ENCODE data around the gene RENBP.
A peak's percentile ranks its signal among the peaks of the same experiment; 100 is the strongest.

RENBP gene

GRCh38 chrX:153970357-153971123 lies 26.1 kb upstream of the RENBP start:
- DNase-seq (ENCODE audit: low spot score), result peak; percentile 65

GRCh38 chrX:153969904-153970356 lies 25.5 kb upstream of the RENBP start:
- DNase-seq (ENCODE audit: low spot score), result peak; percentile 50

DNA sequence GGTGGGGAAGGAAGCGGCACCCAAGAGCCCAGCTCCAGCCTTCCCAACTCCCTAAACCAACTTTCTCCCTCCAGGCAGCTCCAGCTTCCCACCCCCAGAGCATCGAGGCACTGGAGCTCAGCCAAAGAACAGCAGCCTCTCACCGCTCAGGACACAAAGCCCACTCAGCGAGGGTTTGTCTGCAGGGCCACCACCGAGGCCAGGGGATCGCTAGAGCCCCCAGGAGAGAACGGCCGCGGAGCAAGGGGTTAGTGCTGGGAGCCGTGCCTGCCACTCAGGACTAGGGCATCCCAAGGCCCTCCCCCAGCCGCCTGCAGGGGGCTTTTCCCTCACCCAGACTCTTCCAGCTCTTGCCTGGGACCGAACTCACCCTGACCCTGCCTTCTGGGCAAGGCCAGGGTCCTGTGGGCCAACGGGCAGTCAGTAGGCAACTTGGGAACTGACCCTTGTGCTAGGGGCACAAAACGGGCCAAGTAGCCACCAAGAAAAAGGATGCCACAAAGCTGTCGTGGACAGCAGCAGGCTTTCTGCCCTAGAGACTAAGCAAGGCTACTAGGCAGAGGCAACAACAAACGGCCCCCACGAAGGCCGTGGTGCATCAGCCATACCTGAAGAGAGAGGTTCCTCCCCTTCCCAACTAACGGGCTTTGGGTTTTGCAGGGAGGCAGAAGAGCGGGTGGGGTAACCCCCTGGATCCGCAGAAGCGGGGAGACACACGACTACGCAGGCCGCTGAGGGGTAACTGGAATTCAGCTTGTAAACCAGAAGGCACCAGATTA lies 24.9 kb upstream of the RENBP start:
- DNase-seq (ENCODE audit: low spot score), result no peak

DNA sequence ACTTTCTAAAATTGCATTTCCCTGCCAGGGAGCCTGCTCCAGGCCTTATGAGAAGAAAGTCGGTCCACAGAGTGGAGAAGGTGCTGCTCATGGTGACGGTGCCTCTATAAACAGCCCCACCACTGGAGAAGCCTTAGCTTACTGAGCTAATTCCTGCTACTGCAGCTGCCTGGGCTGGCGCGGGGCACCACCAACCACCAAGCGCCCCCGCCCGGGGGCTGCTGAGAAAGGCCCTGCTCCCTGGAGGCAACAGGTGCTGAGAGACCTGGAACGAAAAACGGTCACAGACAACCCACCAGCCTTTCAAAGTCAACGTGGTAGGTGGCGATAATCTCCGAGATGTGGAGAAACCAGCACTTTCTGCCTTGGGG lies 24.3 kb upstream of the RENBP start:
- no peak for DNase-seq (ENCODE audit: low spot score)

GRCh38 chrX:153968255-153968654 lies 23.8 kb upstream of the RENBP start:
- no peak for DNase-seq (ENCODE audit: low spot score)

GRCh38 chrX:153967536-153968224 lies 23.2 kb upstream of the RENBP start:
- DNase-seq (ENCODE audit: low spot score), result no peak

DNA sequence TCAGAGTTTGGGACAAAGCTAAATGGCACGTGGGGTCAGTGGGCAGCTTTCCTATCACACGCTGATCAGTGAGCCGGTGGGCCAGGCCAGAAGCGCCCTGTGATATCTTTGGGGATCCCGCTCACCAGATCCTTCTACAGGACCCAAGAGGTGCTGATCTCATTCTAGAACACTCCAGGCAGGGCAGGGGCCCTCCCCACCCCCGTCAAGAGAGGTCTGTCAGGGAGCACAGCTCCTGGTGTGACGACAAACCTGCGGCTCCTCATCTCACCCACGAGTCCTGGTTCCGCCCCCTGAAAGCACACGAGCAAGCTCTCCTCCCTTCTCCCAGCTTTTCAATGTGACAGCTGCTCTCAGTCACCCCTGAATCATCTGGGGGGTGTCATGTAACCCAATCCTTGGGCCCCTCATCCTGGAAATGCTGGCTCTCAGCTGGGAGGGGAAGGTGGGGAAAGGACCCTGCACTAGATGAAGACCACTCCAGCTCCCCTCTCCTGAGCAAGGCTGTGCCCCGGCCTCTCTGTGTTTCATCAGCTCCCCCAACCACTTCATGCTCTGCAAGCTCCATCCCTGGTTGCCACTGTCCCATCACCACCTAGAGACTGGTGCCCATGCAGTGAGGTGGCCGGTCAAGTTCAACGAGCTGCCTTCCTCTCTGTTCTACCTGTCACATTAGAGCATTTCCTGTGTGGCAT lies 22.5 kb upstream of the RENBP start:
- DNase-seq (ENCODE audit: low spot score), result no peak

GRCh38 chrX:153966283-153966688 lies 21.8 kb upstream of the RENBP start:
- no peak for DNase-seq (ENCODE audit: low spot score)

DNA sequence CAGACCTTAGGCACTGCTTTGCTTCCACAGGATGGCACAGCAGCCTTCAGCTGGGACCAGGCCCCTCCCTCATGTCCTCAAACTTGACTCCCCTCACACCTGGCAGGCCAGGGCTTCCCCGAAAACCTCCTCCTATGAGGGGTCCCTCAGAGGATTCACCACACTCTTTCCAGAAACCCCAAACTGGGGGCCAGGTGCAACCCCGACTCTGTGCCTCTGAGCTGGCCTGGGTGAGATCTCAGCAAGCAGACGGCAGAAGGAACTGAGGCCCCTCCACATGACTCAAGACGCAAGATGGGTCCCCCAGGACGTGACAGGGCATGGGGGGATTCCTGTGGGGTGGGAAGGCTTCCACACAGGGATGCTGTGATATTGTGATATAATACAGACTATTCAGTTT lies 21.0 kb upstream of the RENBP start:
- DNase-seq (ENCODE audit: low spot score), result no peak

- DNase-seq (ENCODE audit: low spot score), result no peak
Observed at GRCh38 chrX:153964105-153964504, 19.7 kb upstream of the RENBP start.

GRCh38 chrX:153963546-153963945 lies 19.1 kb upstream of the RENBP start:
- no peak for DNase-seq (ENCODE audit: low spot score)

- no peak for DNase-seq (ENCODE audit: low spot score)
Observed at GRCh38 chrX:153961292-153961691, 16.8 kb upstream of the RENBP start.

- no peak for DNase-seq (ENCODE audit: low spot score)
Observed at GRCh38 chrX:153960786-153961185, 16.3 kb upstream of the RENBP start.

DNA sequence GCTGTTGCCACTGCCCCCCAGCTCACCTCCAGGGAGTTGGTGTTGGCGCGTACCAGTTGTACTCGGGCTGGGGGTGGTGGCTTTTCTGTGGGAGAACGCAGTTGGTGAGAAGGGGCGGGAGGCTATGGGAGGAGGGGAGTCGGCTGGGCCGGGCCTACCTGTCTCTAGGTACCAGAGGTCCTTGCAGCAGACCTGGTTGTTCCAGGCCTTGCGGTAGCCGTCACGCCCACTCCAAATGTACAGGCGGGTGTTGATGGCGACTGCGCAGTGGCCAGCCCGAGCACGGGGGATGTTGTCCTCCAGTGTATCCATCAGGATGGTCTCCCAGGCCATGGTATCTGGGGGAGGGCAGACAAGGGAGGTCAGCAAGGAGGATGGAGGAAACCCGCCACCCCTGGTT lies 15.6 kb upstream of the RENBP start:
- no peak for DNase-seq (ENCODE audit: low spot score)

- DNase-seq (ENCODE audit: low spot score), result no peak
Observed at GRCh38 chrX:153959649-153960048, 15.2 kb upstream of the RENBP start.

GRCh38 chrX:153958605-153959004 lies 14.2 kb upstream of the RENBP start:
- DNase-seq (ENCODE audit: low spot score), result no peak

- DNase-seq (ENCODE audit: low spot score), result no peak
Observed at GRCh38 chrX:153957224-153957623, 12.8 kb upstream of the RENBP start.

GRCh38 chrX:153956044-153956907 lies 11.8 kb upstream of the RENBP start:
- no peak for DNase-seq (ENCODE audit: low spot score)

DNA sequence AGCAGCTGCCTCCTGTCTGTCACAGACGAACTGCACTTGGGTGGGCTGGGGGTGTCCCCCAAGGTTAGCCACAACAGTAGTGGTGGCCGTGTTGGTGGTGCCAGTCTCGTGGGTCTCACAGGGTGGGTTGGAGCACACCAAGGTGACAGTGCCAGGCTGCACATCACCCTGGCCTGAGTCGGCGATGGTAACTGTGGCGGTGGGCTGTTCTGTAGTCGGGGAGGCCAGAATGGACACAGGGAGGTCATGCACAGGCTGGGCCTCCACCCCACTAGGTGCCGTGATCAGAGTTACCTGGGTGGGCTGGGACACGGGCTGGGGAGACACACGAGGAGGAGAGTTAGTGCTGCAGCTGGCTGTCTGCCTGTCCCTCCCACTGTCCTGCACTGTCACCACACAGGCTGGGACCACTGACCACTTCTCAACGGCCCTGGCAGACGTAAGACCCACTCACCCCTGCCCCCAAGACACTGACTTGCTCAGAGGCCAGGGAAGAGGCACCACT lies 10.8 kb upstream of the RENBP start:
- no peak for DNase-seq (ENCODE audit: low spot score)

DNA sequence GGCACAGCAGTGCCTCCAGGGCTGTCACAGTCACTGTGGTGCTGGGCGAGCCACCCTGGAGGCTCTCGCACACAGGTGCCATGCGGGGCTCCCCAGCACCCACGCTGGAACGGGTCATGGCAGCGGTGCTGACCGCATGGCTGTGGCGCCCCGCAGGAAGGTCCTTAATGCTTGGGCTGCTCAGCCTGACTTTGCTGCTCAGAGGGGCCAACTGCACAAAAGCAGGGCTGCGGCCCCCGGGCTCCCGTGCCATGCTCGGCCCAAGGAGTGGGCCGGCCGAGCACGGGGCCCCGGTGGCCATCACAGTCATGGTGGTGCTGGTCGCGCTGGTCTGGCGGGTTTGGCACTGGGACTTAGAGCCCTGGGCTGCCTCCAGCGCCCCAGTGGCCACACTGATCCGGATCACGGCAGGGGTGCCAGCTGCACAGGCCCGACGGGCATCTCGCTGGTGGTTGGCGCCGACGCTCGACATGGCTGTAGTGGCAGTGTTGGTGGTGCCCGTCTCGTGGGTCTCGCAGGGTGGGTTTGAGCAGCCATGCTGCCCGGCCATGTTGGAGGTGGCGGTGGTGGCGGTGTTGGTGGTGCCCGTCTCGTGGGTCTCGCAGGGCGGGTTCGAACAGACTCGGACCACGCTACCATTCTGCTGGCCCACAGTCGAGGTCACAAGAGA lies 10.2 kb upstream of the RENBP start:
- no peak for DNase-seq (ENCODE audit: low spot score)
